Retinal pigment epithelial cell (primary cell): ENCODE data around the gene KAT6B.

Experiments
- DNase-seq: peaks from one replicate; pipeline ENCODE4 v3.0.0-alpha.2; 2010; ENCODE audit warnings: low read depth
- H3K4me3 ChIP-seq: 2 replicates; pipeline ENCODE4 v1.5.1; 2011; ENCODE audit warnings: mild to moderate bottlenecking, low read length, control low read depth, moderate library complexity
- TF ChIP-seq, protein P1 (sequence below): conservative IDR thresholded peaks from 2 replicates; pipeline ENCODE4 v1.5.1; 2011; ENCODE audit warnings: low read depth, low read length, control low read depth, inconsistent platforms

The KAT6B gene

DNA sequence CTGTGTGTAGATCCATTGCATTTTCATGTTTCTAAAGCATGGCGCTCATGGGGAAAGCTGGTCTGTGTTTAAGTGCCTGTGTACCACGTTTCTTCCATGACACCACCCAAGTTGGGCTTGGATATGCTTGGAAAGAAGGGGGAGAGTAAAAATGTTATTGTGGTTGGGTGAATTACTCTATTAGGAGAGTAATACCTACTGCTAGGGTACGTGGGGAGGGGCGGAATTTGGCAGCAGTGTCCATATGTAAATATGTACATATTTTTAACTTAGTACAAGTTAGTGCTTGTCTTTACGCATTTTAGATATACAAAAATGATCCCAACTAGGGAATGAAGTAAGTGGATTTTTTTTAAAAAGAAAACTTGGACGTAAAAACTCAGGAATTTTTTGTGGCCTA, 242.1 kb downstream of the KAT6B start:
- no peak overlapping the region for H3K4me3 ChIP-seq
- TF ChIP-seq, protein P1, sequence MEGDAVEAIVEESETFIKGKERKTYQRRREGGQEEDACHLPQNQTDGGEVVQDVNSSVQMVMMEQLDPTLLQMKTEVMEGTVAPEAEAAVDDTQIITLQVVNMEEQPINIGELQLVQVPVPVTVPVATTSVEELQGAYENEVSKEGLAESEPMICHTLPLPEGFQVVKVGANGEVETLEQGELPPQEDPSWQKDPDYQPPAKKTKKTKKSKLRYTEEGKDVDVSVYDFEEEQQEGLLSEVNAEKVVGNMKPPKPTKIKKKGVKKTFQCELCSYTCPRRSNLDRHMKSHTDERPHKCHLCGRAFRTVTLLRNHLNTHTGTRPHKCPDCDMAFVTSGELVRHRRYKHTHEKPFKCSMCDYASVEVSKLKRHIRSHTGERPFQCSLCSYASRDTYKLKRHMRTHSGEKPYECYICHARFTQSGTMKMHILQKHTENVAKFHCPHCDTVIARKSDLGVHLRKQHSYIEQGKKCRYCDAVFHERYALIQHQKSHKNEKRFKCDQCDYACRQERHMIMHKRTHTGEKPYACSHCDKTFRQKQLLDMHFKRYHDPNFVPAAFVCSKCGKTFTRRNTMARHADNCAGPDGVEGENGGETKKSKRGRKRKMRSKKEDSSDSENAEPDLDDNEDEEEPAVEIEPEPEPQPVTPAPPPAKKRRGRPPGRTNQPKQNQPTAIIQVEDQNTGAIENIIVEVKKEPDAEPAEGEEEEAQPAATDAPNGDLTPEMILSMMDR, result no peak
- DNase-seq, result no peak

DNA sequence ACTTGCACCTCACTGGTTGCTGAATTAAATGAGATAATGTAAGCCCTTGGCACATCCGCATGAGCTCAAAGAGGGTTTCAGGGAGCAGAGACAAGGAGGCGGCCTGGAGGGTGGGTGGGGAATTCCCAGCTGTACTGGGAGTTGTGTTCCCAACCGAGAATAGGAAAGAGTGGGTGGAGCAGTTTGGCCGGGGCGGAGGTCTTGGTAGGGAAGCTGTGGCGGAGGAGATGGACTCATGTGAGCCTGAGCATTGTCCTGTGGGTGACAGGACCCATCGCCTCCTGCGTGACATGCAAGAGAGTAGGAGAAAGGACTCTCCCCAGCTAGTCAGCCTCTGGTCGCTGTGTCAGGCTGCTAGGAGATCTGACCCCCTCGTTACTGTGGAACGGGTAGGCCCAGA, 244.1 kb downstream of the KAT6B start:
- TF ChIP-seq, protein P1, result no peak
- no peak for DNase-seq
- no peak overlapping the region for H3K4me3 ChIP-seq

DNA sequence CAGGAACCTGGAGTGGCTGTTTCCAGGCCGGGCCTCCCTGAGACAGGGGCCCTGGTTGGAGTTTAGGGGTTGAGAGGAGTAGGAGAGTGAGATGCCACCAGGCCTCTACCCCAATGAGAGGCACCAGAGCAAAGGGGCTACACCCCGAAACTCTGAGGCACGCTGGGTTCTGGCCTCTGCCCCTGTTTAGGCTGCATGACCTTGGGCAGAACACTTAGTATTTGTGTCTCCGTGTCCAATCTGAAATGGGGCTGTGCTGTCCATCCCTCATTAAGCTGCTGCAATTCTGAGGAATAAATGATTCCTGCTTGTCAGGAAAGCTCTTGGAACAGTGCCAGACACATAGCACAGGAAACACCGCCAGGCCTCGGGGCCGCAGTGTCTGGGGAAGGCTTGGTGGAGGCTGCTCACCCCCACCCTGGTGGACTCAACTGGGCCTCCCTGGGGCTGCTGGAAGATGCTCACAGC, 244.6 kb downstream of the KAT6B start:
- no peak overlapping the region for H3K4me3 ChIP-seq
- DNase-seq, result no peak
- TF ChIP-seq, protein P1, result no peak

DNA sequence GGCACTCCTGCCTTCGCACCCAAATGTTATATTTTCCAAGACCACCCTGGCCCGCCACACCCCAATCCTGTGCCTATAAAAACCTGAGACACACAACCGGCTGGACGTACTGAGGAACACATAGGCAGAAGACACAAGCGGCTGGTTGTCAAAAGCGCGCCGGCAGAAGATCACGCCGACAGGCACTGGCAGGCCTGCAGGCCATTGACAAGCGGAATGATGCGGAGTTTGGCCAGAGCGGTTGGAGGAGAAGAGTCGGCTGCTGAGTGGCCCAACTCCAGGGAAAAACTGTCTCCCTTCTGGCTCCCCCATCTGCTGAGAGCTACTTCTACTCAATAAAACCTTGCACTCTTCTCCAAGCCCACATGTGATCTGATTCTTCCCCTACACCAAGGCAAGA, 245.4 kb downstream of the KAT6B start:
- no peak for DNase-seq
- TF ChIP-seq, protein P1, result no peak
- H3K4me3 ChIP-seq, result no peak overlapping the region

DNA sequence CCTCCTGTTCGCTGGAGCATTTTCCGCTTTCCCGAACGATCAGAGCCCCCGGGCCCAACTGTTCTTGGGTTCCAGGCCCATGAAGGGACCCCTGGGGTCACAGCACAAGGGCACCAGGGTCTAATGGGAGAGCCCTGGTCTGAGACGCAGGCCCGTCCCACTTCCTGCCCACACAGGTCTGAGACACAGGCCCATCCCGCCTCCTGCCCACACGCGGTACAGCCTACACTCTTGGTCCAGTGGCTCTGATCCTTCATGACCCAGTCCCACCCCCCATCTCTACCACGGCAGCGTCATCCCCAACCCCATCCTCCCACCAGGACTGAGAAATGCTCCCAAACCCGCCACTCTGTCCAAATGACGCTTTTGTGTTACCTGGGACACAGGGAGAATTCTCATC, 246.3 kb downstream of the KAT6B start:
- no peak overlapping the region for H3K4me3 ChIP-seq
- DNase-seq, result no peak
- TF ChIP-seq, protein P1, result no peak

- TF ChIP-seq, protein P1, result no peak
- no peak for DNase-seq
- H3K4me3 ChIP-seq, result no peak overlapping the region
These were observed 247.0 kb downstream of the KAT6B start for GRCh38 chr10:75073442-75073841.

DNA sequence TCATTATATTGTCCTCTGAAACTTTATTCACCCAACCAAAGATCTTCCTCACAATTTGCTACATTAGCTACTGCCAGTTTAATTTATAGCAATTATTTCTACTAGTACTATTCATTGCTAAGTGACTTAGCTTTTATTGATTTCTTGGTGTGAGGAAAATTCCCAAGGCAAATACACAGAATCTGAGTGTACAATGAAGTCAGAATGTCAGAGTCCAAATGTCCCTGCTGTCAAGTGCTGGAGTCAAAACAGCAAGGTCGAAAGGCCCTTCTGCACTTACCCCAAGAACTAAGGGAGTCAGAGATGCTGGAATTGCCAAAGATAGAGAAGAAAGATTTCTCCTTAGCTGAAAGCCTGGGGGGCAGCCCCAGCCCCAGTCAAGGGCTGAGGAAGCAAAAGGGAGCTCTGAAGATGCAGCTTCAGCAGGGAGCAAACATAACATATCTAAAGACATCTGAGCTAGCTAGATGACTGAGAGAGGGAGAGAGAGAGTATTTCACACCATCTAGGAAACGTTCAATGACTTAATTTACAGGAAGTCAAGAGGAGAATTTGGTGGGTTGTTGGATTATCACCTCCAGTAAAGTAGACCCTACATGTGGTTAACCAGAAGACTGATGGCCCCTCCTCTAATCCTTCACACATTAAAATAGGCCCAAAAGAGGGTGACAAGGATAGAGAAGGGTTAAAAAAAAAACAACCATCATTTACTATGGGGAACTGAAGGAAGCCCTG, 248.5 kb downstream of the KAT6B start:
- TF ChIP-seq, protein P1, result no peak
- no peak overlapping the region for H3K4me3 ChIP-seq
- no peak for DNase-seq
